ENCODE measurements around the gene COPE.
"Not testable (repeated sequence)": the region's sequence is repeated elsewhere in the genome, so short reads cannot be mapped to it uniquely, and the experiment has no call there.

Gene COPE

GRCh38 chr19:18919086-18919899 is at the start of gene COPE, which contains the start of gene DDX49:
TSS of gene COPE (minus strand) at chr19:18919387. CDS start at chr19:18919348, 39 bp downstream.
TSS of gene DDX49 (plus strand) at chr19:18919715. CDS start at chr19:18919742, 27 bp downstream.
- peak; percentile 96 to 98 for DNase-seq (ENCODE audit: low read depth in 2 of 2, low spot score in 1 of 2)

- no peak for DNase-seq (ENCODE audit: low read depth in 2 of 2, low spot score in 1 of 2)
Observed at GRCh38 chr19:18967358-18968146, 48.4 kb upstream of the COPE start.

DNA sequence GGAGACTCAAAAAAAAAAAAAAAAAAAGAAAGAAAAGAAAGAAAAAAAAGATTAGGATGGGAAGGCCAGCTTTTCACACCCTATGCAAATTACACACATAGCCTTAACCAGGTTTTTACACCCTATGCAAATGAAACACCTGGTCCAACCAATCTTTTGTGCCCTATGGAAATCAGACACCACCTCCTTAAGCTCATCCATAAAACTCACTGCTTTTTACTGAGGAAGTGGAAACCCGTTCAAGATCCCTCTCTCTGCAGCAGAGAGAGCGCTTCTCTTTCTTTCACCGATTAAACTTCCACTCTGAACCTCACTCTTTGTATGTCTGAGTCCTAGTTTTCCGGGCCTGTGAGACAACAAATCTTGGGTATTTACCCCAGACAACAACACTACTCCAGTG is 47.1 kb upstream of the COPE start:
- DNase-seq (ENCODE audit: low read depth in 2 of 2, low spot score in 1 of 2), result no peak

GRCh38 chr19:18964121-18964520 is 44.9 kb upstream of the COPE start:
- no peak for DNase-seq (ENCODE audit: low read depth in 2 of 2, low spot score in 1 of 2)

DNA sequence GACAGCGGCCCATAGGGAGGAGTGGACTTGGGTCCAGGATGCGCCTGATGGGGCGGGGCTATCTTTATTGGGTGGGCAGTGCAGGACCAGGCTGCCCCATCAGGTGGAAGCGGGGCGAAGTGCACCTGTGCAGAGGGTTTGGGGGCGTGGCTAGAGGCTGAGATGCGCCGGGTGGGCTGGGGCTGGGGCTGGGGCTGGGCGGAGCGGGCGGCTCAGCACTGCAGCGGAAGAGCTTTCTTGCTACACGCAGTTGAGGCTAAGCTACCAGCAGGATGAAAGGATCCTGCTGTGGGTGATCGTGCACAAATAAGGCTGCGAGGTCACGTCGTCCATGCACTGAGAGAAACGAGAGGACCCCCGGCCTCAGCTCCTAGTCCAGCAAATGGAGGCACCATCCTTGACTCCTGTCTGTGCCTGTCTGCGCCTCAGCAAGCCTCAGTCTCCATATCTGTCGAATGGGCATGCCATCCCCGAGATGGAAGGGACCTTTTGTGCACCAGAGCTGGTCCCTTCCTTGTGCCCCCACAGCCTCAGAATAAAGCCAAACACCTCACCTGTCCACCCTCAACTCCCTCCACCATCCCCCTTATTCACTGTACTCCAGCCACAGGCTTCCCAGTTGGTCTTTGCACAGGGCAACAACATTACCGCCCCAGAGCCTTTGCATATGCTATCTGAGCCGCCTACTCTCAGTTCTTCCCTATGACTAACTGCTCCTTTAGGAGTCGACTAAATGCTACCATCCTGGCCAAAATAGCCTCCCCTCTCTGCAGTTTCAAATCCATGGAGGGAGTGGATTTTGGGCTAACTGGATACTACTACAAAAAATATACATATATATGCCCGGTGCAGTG is 42.8 kb upstream of the COPE start:
- DNase-seq (ENCODE audit: low read depth in 2 of 2, low spot score in 1 of 2), result no peak

- no peak for DNase-seq (ENCODE audit: low read depth in 2 of 2, low spot score in 1 of 2)
Observed at GRCh38 chr19:18960370-18960769, 41.2 kb upstream of the COPE start.

GRCh38 chr19:18955042-18955441 is 35.9 kb upstream of the COPE start:
- no peak for DNase-seq (ENCODE audit: low read depth in 2 of 2, low spot score in 1 of 2)

- no peak for DNase-seq (ENCODE audit: low read depth in 2 of 2, low spot score in 1 of 2)
Observed at GRCh38 chr19:18954094-18954493, 34.9 kb upstream of the COPE start.

GRCh38 chr19:18952364-18953003 is 33.3 kb upstream of the COPE start:
- not testable (repeated sequence) for DNase-seq (ENCODE audit: low read depth in 2 of 2, low spot score in 1 of 2)

- no peak for DNase-seq (ENCODE audit: low read depth in 2 of 2, low spot score in 1 of 2)
Observed at GRCh38 chr19:18951721-18952281, 32.6 kb upstream of the COPE start.

GRCh38 chr19:18949858-18950257 is 30.7 kb upstream of the COPE start:
- no peak for DNase-seq (ENCODE audit: low read depth in 2 of 2, low spot score in 1 of 2)

DNA sequence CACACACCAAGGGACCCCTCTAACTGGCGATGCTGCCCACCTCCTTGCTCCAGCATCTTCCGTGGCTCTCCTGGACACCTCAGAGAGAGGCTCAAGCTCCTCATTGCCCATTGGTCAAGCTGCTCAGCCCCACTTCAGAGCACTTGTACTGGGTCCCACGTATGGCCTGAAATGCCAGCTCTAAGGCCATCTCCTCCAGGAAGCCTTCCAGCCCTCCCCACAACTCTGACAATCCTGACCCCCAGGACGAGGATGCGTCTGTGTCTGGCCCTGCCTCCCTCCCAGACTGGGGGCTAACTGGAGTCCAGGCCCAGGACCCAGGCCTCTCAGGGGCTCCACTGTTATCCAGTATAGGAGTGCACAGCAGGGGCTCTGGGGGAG is 29.8 kb upstream of the COPE start:
- no peak for DNase-seq (ENCODE audit: low read depth in 2 of 2, low spot score in 1 of 2)

GRCh38 chr19:18948075-18948975 is 29.1 kb upstream of the COPE start:
- no peak for DNase-seq (ENCODE audit: low read depth in 2 of 2, low spot score in 1 of 2)

DNA sequence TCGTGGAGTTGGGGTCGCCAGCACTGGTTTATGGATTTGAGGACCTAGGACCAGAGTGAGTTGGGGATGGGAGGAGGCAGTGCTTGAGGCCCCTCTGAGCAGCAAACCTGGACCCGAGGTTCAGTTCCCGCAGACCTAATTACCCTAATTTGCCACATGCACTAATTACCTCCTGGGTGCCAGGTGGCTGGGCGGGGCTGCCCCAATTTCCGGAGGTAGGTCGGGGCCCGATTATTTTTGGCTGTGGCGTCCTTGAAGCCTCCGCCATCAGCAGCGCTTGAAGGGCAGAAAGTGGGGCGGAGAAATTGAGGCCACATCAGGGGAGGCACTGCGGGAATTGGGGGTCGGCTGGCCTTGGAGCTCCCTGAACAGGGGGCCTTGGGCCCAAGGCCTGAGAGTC is 27.7 kb upstream of the COPE start:
- DNase-seq (ENCODE audit: low read depth in 2 of 2, low spot score in 1 of 2), result no peak

- DNase-seq (ENCODE audit: low read depth in 2 of 2, low spot score in 1 of 2), result no peak
Observed at GRCh38 chr19:18946335-18946734, 27.1 kb upstream of the COPE start.

- no peak for DNase-seq (ENCODE audit: low read depth in 2 of 2, low spot score in 1 of 2)
Observed at GRCh38 chr19:18945297-18945696, 26.1 kb upstream of the COPE start.

DNA sequence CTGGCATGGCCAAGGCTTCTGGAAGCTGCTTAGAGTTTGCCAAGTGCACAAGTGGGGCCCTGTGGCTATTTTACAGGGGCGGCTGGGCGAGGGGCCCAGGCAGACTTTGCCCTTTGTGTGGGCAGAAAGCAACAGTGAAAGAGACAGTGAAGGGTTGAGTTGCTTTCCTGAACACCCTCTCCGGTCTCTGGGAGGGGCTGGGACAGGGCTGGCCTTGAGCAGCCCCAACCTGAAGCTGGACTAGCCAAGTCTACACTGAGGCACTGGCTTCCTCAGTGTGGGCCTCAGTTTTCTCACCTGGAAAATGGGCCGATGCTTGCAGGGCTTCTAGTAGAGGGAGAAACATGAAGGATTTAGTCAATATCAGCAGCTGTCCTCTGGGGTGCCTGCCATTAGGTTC is 24.3 kb upstream of the COPE start:
- DNase-seq (ENCODE audit: low read depth in 2 of 2, low spot score in 1 of 2), result no peak

DNA sequence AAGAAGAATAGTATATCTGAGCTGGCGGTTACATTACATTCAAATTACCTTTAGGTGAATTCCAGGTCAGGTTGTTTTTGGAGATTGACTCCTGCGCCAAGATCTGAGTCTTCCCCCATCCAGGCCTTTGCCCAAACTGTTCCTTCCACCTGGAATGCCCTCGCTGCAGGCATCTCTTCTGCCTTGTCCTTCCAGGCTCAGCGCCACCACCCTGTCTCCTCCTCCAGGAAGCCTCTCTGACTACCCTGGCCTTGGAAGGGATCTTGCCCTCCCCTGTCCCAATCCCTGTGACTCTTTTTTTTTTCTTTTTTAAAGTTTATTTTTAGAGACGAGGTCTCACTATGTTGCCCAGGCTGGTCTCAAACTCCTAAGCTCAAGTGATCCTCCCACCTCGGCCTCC is 23.5 kb upstream of the COPE start:
- DNase-seq (ENCODE audit: low read depth in 2 of 2, low spot score in 1 of 2), result no peak

GRCh38 chr19:18941628-18942354 is 22.6 kb upstream of the COPE start:
- DNase-seq (ENCODE audit: low read depth in 2 of 2, low spot score in 1 of 2), result no peak
